Liver (tissue), 9 donors: ENCODE results near the gene DHX57. TPM values are rescaled to one million over a fixed set of nuclear protein-coding genes. Genes with fewer than 3 reads are reported as not detected.

Experiments
- DNase-seq: peaks from one replicate; pipeline ENCODE4 v3.0.0-alpha.2; 2017; ENCODE audit warnings: low spot score
- H3K27ac ChIP-seq, 2 donors: one replicate each; pipeline ENCODE4 v1.7.0; 2013; ENCODE audit warnings: inconsistent platforms in 2 of 2, low read length in 2 of 2, control low read depth in 1 of 2, low read depth in 1 of 2, mild to moderate bottlenecking in 1 of 2
- H3K27me3 ChIP-seq, 4 donors: one replicate each; pipeline versions ENCODE4 v1.6.1 to v1.7.0; 2013; ENCODE audit warnings: low read length in 3 of 4, inconsistent platforms in 1 of 4, mild to moderate bottlenecking in 1 of 4, moderate library complexity in 1 of 4; ENCODE audit not compliant: control insufficient read depth in 4 of 4, insufficient read depth in 4 of 4
- H3K36me3 ChIP-seq, 4 donors: one replicate each; pipeline versions ENCODE4 v1.6.1 to v1.7.0; 2013; ENCODE audit warnings: low read length in 3 of 4, mild to moderate bottlenecking in 3 of 4, low read depth in 1 of 4, moderate library complexity in 1 of 4; ENCODE audit not compliant: control insufficient read depth in 4 of 4, insufficient read depth in 3 of 4
- H3K4me1 ChIP-seq, 4 donors: one replicate each; pipeline versions ENCODE4 v1.6.1 to v1.7.0; 2013; ENCODE audit warnings: low read length in 3 of 4, mild to moderate bottlenecking in 3 of 4, moderate library complexity in 1 of 4; ENCODE audit not compliant: control insufficient read depth in 4 of 4, insufficient read depth in 4 of 4
- H3K4me3 ChIP-seq, 3 donors: one replicate each; pipeline versions ENCODE4 v1.6.1 to v1.7.0; 2013; ENCODE audit warnings: low read length in 3 of 3, control low read depth in 1 of 3, low read depth in 1 of 3, mild to moderate bottlenecking in 1 of 3
- H3K9ac ChIP-seq, 2 donors: one replicate each; pipeline ENCODE4 v1.7.0; 2013; ENCODE audit warnings: low read length in 2 of 2, mild to moderate bottlenecking in 2 of 2, moderate library complexity in 2 of 2, control low read depth in 1 of 2, low read depth in 1 of 2
- H3K9me3 ChIP-seq, 4 donors: one replicate each; pipeline versions ENCODE4 v1.6.1 to v1.7.0; 2013; ENCODE audit warnings: low read length in 3 of 4; ENCODE audit not compliant: control insufficient read depth in 4 of 4
- ATF3 ChIP-seq: IDR thresholded peaks from 2 replicates; pipeline ENCODE4 v1.6.1; 2016; ENCODE audit warnings: antibody characterized with exemption
- CTCF ChIP-seq: fragments of 150-350 bp; IDR thresholded peaks from 2 replicates; pipeline ENCODE4 v1.5.1; 2017; ENCODE audit warnings: improper control_type of control experiment, low read depth, low read length; ENCODE audit not compliant: missing input control
- EGR1 ChIP-seq, 2 donors: IDR thresholded peaks; 2 replicates each; pipeline ENCODE4 v1.6.1; 2016 to 2018; ENCODE audit warnings: antibody characterized with exemption in 2 of 2, low read depth in 2 of 2
- FOXA1 ChIP-seq: IDR thresholded peaks from 2 replicates; pipeline ENCODE4 v1.6.1; 2016; ENCODE audit warnings: antibody characterized with exemption
- FOXA2 ChIP-seq: IDR thresholded peaks from 2 replicates; pipeline ENCODE4 v1.6.1; 2016; ENCODE audit warnings: antibody characterized with exemption
- GABPA ChIP-seq, 2 donors: IDR thresholded peaks in 1 of 2; conservative IDR thresholded peaks in 1 of 2; 2 replicates each; pipeline ENCODE4 v1.6.1; 2016; ENCODE audit warnings: antibody characterized with exemption in 2 of 2, mild to moderate bottlenecking in 1 of 2, moderate library complexity in 1 of 2
- HNF4A ChIP-seq, 2 donors: conservative IDR thresholded peaks; 2 replicates each; pipeline ENCODE4 v1.6.1; 2016; ENCODE audit warnings: antibody characterized with exemption in 2 of 2, mild to moderate bottlenecking in 2 of 2
- HNF4G ChIP-seq: IDR thresholded peaks from 2 replicates; pipeline ENCODE4 v1.6.1; 2016; ENCODE audit warnings: antibody characterized with exemption
- JUND ChIP-seq, 2 donors: IDR thresholded peaks; 2 replicates each; pipeline ENCODE4 v1.6.1; 2016; ENCODE audit warnings: antibody characterized with exemption in 2 of 2
- MAX ChIP-seq: IDR thresholded peaks from 2 replicates; pipeline ENCODE4 v1.6.1; 2016; ENCODE audit warnings: antibody characterized with exemption
- NR2F2 ChIP-seq: IDR thresholded peaks from 2 replicates; pipeline ENCODE4 v1.6.1; 2016; ENCODE audit warnings: antibody characterized with exemption
- RAD21 ChIP-seq, 2 donors: IDR thresholded peaks; 2 replicates each; pipeline ENCODE4 v1.6.1; 2016; ENCODE audit warnings: antibody characterized with exemption in 2 of 2, mild to moderate bottlenecking in 2 of 2
- REST ChIP-seq: IDR thresholded peaks from 2 replicates; pipeline ENCODE4 v1.6.1; 2016; ENCODE audit warnings: antibody characterized with exemption, mild to moderate bottlenecking
- RXRA ChIP-seq, 2 donors: IDR thresholded peaks; 2 replicates each; pipeline ENCODE4 v1.6.1; 2017 to 2018; ENCODE audit warnings: antibody characterized with exemption in 2 of 2, mild to moderate bottlenecking in 1 of 2
- SP1 ChIP-seq: IDR thresholded peaks from 2 replicates; pipeline ENCODE4 v1.6.1; 2018; ENCODE audit warnings: antibody characterized with exemption, mild to moderate bottlenecking
- TAF1 ChIP-seq: conservative IDR thresholded peaks from 2 replicates; pipeline ENCODE4 v1.6.1; 2016; ENCODE audit warnings: antibody characterized with exemption, mild to moderate bottlenecking
- YY1 ChIP-seq: IDR thresholded peaks from 2 replicates; pipeline ENCODE4 v1.6.1; 2016; ENCODE audit warnings: antibody characterized with exemption, mild to moderate bottlenecking
- ZBTB33 ChIP-seq: IDR thresholded peaks from 2 replicates; pipeline ENCODE4 v1.6.1; 2016; ENCODE audit warnings: antibody characterized with exemption
- WGBS: extraction: QIAGEN DNeasy Blood & Tissue Kit; methylation state at CpG from one replicate; pipeline ENCODE4 v1.1.7; 2013; 5-methylcytosine and 5-hydroxymethylcytosine counted together
- polyA plus RNA-seq, 2 donors: library from polyadenylated mRNA; stranded (reverse) in 1 of 2; unstranded in 1 of 2; fragments of 200-250 nt in 1 of 2; fragments of >200 nt in 1 of 2; fragmentation: Nextera tagmentation in 1 of 2; extraction: Ambion mirVana in 1 of 2; gene quantifications; one replicate each; pipeline versions ENCODE4 v1.2.1 to v1.2.3, GENCODE V29; 2013 to 2015
- total RNA-seq, 2 donors: library from RNA; depleted of rRNA; stranded (reverse); fragments of >200 nt; gene quantifications; one replicate each; pipeline ENCODE4 v1.2.3, GENCODE V29; 2014
- donor health status: healthy.
- donor health status: healthy.
- donor health status: healthy.
- donor health status: healthy.
- donor health status: healthy.

The DHX57 gene
- total and polyA plus RNA-seq, 4 donors = 2.8 to 8.7 (median 5.4) TPM

- Histone ChIP-seq H3K4me3 (no peak overlapping the region), H3K27ac (no peak overlapping the region), H3K4me1 (no peaks in the 10 kb centered on the region), H3K9me3 (no peaks in the 10 kb centered on the region), H3K36me3 (peaks cover 0 to 6% (median under 1%) of the 10 kb centered on the region in 4 donors), H3K27me3 (no peaks in the 10 kb centered on the region), H3K9ac (no peak overlapping the region)
- TF ChIP-seq REST = no peak
- no peak for TF ChIP-seq HNF4G
- TF ChIP-seq RXRA (IDR thresholded peaks at IDR 0.05) = no peak
- TF ChIP-seq GABPA (IDR thresholded peaks at IDR 0.05 in 1 of 2, conservative IDR thresholded peaks at IDR 0.05 in 1 of 2) = no peak
- TF ChIP-seq CTCF = no peak
- no peak for TF ChIP-seq FOXA1
- no peak for TF ChIP-seq RAD21 (IDR thresholded peaks at IDR 0.05)
- TF ChIP-seq HNF4A (conservative IDR thresholded peaks at IDR 0.05) = no peak
- TF ChIP-seq FOXA2 = no peak
- no peak for TF ChIP-seq TAF1
- no peak for TF ChIP-seq MAX
- no peak for TF ChIP-seq ATF3
- TF ChIP-seq ZBTB33 = no peak
- no peak for TF ChIP-seq JUND (IDR thresholded peaks at IDR 0.05)
- no peak for TF ChIP-seq SP1
- no peak for TF ChIP-seq EGR1 (IDR thresholded peaks at IDR 0.05; ENCODE audit: low read depth in 2 of 2)
- no peak for TF ChIP-seq YY1
- TF ChIP-seq NR2F2 = no peak
- WGBS = 96% methylated on average over 2 of the region's 2 CpGs
- no peak for DNase-seq
Observed at GRCh38 chr2:38825956-38826355, 49.8 kb downstream of the DHX57 start.

GRCh38 chr2:38824906-38825305 lies 50.8 kb downstream of the DHX57 start:
- Histone ChIP-seq H3K4me1 (no peaks in the 10 kb centered on the region), H3K9ac (no peak overlapping the region), H3K36me3 (peaks cover 0 to 6% (median 2%) of the 10 kb centered on the region in 4 donors), H3K27ac (no peak overlapping the region), H3K9me3 (no peaks in the 10 kb centered on the region), H3K4me3 (no peak overlapping the region), H3K27me3 (no peaks in the 10 kb centered on the region)
- 96% methylated on average over 2 of the region's 2 CpGs for WGBS
- no peak for TF ChIP-seq RAD21 (IDR thresholded peaks at IDR 0.05)
- TF ChIP-seq NR2F2 = no peak
- TF ChIP-seq CTCF = no peak
- no peak for TF ChIP-seq YY1
- no peak for TF ChIP-seq FOXA2
- no peak for TF ChIP-seq TAF1
- no peak for TF ChIP-seq ZBTB33
- TF ChIP-seq RXRA (IDR thresholded peaks at IDR 0.05) = no peak
- TF ChIP-seq FOXA1 = no peak
- no peak for TF ChIP-seq EGR1 (IDR thresholded peaks at IDR 0.05; ENCODE audit: low read depth in 2 of 2)
- DNase-seq = no peak
